ENCODE data around the gene NMNAT3.

NMNAT3 gene

DNA sequence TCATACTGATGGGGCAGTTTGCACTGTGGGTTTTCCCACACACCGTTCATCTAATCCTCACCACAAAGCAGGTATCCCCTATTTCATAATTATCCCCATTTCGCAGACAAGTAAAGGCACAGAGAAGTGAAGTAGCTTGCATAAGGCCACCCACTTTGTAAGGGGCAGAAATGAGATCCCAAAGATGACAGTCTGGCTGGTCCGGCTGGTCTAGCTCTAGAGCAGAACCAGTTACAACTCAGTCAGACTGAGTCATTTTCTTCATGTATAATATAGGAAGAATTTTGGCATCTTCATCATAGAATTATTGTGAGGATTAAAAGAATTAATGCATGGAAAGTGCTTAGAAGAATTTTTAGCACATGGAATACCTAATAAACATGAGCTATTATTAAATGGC, 148.8 kb downstream of the NMNAT3 start:
- DNase-seq (ENCODE audit: extremely low spot score) = no peak
- CTCF ChIA-PET = interaction anchor here (0.9 to 1.5 kb wide), 2 partner anchors 10 to 24 kb away, joined by 3 to 10 read pairs; no protein-coding TSS in a partner anchor
- POLR2A ChIA-PET = no interaction called here

DNA sequence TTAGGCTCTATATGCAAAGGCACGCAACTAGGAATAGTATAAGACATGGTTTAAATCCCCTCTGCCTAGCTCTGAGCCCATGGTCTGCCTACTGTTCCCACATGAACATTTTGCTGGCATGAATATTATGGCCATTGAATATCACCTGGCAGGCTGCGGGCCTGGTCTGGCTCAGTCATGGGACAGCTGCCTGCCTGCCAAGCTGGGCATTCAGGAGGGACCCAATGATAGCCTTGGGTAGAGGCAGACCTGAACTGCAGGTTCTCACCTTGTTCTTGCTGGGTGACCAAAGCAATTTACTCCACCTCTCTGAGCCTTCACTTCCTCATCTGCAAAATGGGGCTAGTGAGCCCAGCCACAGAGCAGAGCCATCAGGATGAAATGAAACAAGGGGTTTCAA, 149.5 kb downstream of the NMNAT3 start:
- POLR2A ChIA-PET = no interaction called here
- DNase-seq (ENCODE audit: extremely low spot score) = no peak
- TF ChIP-seq, protein P1, sequence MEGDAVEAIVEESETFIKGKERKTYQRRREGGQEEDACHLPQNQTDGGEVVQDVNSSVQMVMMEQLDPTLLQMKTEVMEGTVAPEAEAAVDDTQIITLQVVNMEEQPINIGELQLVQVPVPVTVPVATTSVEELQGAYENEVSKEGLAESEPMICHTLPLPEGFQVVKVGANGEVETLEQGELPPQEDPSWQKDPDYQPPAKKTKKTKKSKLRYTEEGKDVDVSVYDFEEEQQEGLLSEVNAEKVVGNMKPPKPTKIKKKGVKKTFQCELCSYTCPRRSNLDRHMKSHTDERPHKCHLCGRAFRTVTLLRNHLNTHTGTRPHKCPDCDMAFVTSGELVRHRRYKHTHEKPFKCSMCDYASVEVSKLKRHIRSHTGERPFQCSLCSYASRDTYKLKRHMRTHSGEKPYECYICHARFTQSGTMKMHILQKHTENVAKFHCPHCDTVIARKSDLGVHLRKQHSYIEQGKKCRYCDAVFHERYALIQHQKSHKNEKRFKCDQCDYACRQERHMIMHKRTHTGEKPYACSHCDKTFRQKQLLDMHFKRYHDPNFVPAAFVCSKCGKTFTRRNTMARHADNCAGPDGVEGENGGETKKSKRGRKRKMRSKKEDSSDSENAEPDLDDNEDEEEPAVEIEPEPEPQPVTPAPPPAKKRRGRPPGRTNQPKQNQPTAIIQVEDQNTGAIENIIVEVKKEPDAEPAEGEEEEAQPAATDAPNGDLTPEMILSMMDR (IDR thresholded peaks at IDR 0.05; ENCODE audit: control extremely low read depth, extremely low read depth, low read depth, missing control alignments) = no peak
- CTCF ChIA-PET = interaction anchor here (0.9 to 1.5 kb wide), 2 partner anchors 9 to 25 kb away, joined by 3 to 10 read pairs; no protein-coding TSS in a partner anchor

More for the DNA sequence above, 148.8 kb downstream of the NMNAT3 start:
- TF ChIP-seq, protein P1 (IDR thresholded peaks at IDR 0.05; ENCODE audit: control extremely low read depth, extremely low read depth, low read depth, missing control alignments) = no peak

DNA sequence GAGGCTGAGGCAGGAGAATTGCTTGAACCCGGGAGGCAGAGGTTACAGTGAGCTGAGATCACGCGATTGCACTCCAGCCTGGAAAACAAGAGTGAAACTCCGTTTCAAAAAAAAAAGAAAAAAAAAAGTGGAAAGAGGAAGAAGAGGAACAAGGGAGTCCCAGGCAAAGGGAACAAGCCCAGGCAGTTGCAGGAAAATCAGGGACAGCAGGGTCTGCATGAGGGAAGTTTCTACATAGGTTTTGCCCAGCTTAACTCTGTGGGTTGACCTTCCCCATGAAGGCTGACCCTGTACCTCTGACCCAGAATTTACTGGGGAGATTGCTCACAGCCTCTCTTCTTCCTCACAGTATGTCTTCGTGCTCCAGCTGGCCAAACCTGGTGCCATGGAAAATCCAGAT, 150.5 kb downstream of the NMNAT3 start:
- CTCF ChIA-PET = no interaction called here
- no peak for DNase-seq (ENCODE audit: extremely low spot score)
- POLR2A ChIA-PET = no interaction called here
- TF ChIP-seq, protein P1 (IDR thresholded peaks at IDR 0.05; ENCODE audit: control extremely low read depth, extremely low read depth, low read depth, missing control alignments) = no peak

DNA sequence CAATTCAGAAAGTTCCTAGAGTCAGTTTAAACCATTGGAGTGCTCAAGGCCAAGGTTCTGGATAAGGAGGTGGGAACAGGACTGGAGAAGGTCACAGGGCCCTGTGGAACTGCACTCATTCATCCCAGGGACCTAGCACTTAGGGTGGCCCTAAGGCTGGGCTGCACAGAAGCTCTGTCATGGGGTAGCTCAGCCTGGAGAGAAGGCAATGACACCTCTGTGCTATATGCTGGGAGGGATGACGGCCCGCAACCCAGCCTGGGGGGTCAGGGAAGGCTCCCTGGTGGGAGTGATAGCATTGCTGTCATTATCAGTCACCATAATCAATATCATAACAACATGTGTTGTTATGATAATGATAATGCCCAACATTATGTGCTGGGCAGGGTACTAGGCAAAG, 151.6 kb downstream of the NMNAT3 start:
- CTCF ChIA-PET = no interaction called here
- TF ChIP-seq, protein P1 (IDR thresholded peaks at IDR 0.05; ENCODE audit: control extremely low read depth, extremely low read depth, low read depth, missing control alignments) = no peak
- DNase-seq (ENCODE audit: extremely low spot score) = no peak
- POLR2A ChIA-PET = no interaction called here

DNA sequence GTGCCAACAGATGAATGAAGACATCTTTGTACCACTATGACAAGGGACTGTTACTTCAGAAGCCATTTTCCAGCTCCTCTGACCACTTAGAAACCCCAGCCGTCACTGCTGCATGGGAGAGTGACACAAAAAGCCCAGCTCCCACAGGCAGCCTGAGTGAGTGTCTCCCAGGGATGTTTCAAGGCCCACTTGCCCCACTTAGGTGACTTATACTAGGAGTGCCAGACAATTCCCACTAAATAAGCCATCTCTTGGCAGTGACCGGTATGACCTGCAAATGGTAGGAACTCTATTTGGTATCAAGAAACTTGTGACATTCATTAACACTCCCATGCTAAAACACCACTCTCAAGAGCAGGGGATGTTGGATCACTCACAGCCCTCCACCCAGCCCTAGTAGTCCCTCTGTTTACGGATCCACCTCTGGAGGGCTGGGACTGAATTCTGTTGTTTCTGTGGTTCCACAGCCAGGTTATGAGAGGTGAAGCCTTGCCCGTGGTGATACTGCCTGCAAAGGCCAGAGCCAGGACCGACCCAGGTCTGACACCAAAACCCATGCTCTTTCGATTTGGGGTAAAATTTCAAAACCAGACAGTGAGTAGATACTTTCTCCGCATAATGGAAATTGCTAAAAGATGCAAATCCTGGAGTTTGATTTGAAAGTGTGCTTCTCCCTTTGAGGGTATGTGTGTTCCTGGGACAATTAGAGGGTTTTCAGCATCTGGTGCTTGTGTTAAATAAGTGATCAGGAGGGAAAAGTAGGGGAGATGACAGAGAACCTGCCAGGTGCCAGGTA, 152.7 kb downstream of the NMNAT3 start:
- POLR2A ChIA-PET = no interaction called here
- TF ChIP-seq, protein P1 (IDR thresholded peaks at IDR 0.05; ENCODE audit: control extremely low read depth, extremely low read depth, low read depth, missing control alignments) = no peak
- DNase-seq (ENCODE audit: extremely low spot score) = no peak
- CTCF ChIA-PET = interaction anchor here (0.8 kb wide), 1 partner anchor 9 kb away, joined by 4 read pairs; no protein-coding TSS in a partner anchor

DNA sequence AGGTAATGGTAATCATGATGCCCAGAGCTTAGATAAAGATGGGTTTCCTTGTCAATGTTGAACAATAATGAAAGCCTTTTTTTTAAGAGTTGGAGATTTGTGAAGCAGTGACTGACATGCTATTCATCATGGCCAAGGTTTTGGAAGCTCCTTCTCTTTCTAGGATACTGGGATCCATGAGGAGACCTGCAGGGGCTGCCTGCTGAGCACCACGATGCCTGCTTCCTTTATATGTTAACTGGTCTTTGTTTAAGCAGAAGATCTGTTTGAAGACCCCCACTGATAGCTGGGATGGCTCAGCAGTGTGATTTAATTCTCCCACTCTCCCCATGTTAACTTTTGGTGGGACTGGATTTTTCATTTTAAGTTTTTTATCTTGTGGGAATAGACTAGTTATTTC, 154.1 kb downstream of the NMNAT3 start:
- ChIA-PET POLR2A (no interaction called here), CTCF (no interaction called here)
- TF ChIP-seq, protein P1 (IDR thresholded peaks at IDR 0.05; ENCODE audit: control extremely low read depth, extremely low read depth, low read depth, missing control alignments) = no peak
- DNase-seq (ENCODE audit: extremely low spot score) = no peak

All from GM10248 (cell line).